Uterus (tissue), 2 donors: Measurements from ENCODE around the gene MOB2.

ENCODE experiments used
- POLR2A ChIP-seq, 2 donors: fragments of 450-650 bp; IDR thresholded peaks; one replicate each; pipeline ENCODE4 v1.6.1; 2016; ENCODE audit warnings: antibody characterized with exemption in 2 of 2, mild to moderate bottlenecking in 1 of 2, moderate library complexity in 1 of 2
- TF ChIP-seq, protein P1 (sequence below), 4 experiments: fragments of 200-600 bp in 2 of 4; fragments of 450-650 bp in 2 of 4; sonication (generic) in 2 of 4; IDR thresholded peaks; one replicate each; pipeline ENCODE4 v1.5.1; 2016 to 2019; ENCODE audit warnings: antibody characterized with exemption in 4 of 4, mild to moderate bottlenecking in 2 of 4, moderate library complexity in 1 of 4

DNA sequence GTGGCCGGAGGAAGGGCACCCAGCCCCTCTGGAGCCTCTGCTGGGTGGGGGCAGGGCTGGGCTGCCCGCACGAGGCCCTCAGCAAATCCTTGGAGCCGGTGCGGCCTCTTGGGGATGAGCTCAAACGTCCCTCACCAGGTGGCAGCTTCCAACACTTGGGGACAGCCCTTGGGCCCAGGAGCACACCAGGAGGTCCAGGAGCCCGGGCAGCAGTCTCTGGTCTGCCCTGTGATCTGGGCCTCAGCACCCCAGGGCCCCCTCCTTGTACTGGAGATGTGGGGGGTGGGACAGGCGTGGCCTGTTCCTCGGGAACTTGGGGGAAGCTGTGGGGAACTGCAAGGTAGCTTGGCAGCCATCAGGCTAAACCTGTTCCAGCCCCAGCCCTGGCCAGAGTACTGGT is 40.0 kb downstream of the MOB2 start:
- TF ChIP-seq, protein P1, sequence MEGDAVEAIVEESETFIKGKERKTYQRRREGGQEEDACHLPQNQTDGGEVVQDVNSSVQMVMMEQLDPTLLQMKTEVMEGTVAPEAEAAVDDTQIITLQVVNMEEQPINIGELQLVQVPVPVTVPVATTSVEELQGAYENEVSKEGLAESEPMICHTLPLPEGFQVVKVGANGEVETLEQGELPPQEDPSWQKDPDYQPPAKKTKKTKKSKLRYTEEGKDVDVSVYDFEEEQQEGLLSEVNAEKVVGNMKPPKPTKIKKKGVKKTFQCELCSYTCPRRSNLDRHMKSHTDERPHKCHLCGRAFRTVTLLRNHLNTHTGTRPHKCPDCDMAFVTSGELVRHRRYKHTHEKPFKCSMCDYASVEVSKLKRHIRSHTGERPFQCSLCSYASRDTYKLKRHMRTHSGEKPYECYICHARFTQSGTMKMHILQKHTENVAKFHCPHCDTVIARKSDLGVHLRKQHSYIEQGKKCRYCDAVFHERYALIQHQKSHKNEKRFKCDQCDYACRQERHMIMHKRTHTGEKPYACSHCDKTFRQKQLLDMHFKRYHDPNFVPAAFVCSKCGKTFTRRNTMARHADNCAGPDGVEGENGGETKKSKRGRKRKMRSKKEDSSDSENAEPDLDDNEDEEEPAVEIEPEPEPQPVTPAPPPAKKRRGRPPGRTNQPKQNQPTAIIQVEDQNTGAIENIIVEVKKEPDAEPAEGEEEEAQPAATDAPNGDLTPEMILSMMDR (IDR thresholded peaks at IDR 0.05), result no peak
- no peak for TF ChIP-seq POLR2A (IDR thresholded peaks at IDR 0.05)
